G401.6 (cell line): ENCODE measurements around the gene RNASEL.
A peak's percentile ranks its signal among the peaks of the same experiment; 100 is the strongest.

Experiments used
- FAIRE-seq: peaks from 2 replicates; lab custom pipeline; 2012; peaks lifted over from hg19 to GRCh38; lab: Jason Lieb, UNC

Gene RNASEL

GRCh38 chr1:182600036-182600713, 11.1 kb upstream of the RNASEL start:
- no peak for FAIRE-seq

GRCh38 chr1:182599339-182599738, 10.3 kb upstream of the RNASEL start:
- no peak for FAIRE-seq

GRCh38 chr1:182598296-182598695, 9.2 kb upstream of the RNASEL start:
- FAIRE-seq, result no peak

- FAIRE-seq, result no peak
These were observed 7.9 kb upstream of the RNASEL start for GRCh38 chr1:182596934-182597333.

GRCh38 chr1:182595641-182596240, 6.7 kb upstream of the RNASEL start:
- FAIRE-seq, result peak; percentile 69

DNA sequence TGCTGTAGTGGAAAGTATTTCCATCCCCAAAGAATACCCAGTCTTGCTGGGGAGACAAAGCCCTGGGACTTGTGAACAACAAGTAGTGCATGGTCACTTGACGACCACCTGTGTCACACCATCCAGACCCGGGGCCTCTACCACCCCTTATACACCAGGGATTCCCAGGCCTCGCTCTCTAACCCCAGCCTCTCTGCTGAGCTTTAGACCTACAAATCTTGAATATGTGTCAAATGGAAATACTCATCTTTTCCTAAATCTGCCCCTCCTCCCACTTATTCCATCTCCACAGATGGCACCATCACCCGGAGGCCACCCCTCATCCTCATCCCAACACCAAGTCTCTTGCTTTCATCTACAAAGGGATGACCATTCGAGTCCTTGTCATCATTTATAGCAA, 875 bp upstream of the RNASEL start:
- no peak for FAIRE-seq

DNA sequence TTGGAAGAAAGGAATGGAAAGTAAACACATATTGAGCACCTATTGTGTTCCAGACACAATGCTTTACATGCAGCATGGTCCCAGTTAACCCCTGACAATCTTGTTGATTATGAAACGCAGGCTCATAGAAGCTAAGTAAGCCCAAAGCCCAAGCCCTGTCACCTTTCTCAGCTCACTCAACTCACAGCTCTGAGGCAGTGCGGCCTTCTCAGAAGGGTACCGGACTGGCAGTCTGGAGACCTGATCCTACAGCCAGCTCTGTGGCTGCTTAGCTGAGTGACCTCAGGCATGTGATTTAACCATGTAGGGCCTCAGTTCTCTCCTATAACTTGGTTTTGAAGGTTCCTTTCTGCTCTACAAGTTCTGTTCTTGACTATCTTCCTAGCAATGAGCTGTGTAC, 464 bp upstream of the RNASEL start:
- no peak for FAIRE-seq

DNA sequence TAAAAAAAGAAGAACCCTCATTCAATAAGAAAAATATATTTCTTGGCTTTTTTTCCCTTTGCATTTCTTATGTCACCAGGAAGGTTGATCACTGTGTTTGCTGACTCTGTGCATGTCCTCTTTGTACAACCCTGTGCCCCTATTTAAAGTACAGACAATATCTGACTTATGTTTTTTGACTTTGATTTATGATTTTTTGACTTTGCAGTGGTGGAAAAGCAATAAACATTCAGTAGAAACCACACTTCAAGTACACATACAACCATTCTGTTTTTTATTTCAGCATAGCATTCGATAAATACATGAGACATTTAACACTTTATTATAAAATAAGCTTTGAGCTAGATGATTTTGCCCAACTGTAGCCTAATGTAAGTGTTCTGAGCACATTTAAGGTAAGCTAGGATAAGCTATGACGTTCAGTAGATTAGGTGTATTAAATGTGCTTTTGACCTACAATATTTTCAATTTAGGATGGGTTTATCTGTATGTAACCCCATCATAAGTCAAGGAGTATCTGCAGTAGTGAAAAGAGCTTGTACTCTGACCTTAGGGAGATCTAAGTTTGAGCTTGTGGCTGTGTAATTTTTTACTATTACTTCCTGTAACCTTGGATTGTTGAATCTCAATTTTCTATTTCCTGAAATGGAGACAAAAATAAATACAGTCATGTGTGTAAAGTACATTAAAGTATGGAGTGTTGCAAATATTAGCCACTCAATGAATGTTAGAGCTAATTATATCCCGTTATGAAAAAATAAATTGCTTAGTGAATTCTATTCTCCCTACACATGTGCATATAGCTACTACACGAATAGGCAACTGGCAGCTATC, 1.2 kb downstream of the RNASEL start:
- FAIRE-seq, result no peak

DNA sequence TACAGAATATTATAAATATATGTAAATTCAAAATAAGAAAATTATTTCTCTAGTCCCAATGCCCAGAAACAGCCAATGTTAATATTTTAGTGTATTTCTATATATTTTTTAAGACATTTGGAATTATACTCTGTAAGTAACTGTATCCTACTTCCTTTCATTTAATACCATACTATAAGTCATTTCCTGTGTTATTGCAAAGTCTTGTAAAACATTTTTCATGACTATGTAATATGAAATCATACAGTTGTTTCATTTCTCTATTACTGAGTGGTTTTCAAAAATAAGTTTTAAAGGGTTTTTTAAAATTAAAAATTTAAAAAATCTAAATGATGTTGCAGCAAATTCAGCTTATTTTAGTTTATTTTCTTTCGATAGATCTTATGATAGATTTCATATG, 2.0 kb downstream of the RNASEL start:
- no peak for FAIRE-seq

- no peak for FAIRE-seq
These were observed 2.7 kb downstream of the RNASEL start for GRCh38 chr1:182586380-182586779.

DNA sequence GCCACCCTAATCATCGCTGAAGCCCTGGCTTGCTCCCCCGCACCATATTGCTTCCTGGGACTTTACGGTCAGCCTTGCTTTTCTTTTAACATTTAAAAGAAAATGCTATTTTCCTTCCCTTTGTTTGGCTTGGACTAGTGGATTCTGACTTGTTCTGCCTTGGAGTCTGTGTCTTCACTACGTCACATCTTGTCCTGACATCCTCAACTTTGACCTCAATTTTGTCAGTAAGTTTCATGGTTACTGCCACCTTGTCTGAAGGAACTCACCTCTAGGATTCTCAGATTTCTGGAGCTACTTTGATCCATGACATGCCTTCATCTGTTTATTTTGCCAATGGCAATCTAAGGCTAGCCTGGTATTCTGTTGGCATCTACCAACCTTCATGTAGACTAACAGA, 4.3 kb downstream of the RNASEL start:
- FAIRE-seq, result no peak

GRCh38 chr1:182580736-182581135, 8.3 kb downstream of the RNASEL start:
- no peak for FAIRE-seq

- no peak for FAIRE-seq
These were observed 13.4 kb downstream of the RNASEL start for GRCh38 chr1:182575540-182576149.

GRCh38 chr1:182574156-182574555, 14.9 kb downstream of the RNASEL start:
- no peak for FAIRE-seq

DNA sequence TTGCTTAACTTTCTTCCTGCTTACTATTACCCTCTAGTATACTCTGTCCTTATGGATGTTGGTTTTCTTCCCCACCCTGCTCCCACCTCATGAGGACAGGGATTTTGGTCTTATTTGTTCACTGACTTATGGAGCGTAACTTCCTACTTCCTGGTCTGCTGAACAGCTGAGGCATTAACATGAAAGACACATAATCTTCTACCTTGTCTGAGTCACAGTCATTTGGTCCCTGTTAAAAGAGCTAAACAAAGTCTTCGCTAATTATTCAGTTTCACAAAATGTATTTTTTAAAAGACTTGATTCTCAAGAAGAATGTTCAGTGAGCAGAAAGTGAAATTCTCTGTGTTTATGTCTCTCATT, 18.5 kb downstream of the RNASEL start:
- FAIRE-seq, result no peak

DNA sequence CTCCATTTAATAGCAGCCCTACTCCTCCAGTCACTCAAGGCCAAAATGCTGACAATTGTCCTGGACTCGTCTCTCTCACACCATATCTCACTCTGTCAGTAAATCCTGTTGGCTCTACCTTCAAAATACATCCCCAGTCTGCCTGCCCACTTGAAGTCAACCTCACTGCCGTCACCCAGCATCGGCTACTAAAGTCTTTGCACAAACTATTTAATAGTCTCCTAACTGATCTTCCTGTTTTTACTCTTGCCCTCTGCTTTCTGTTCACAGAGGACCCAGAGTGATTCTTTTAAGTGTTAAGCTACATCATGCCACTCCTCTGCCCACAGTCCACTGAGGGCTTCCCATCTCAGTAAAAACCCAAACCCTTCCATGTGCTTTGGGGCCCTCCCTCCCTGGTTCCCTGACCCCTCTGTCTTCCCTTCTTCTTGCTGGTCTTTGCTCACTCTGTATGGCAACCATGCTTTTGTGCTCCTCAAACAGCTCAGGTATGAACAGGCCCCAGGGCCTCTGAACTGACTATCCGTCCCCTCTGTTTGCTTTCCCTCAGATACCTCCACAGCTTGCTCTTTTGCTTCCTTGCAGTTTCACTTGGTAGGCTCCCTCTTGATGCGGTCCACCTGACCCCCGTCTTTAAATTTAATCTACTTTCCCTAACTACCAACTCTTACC, 19.0 kb downstream of the RNASEL start:
- no peak for FAIRE-seq

DNA sequence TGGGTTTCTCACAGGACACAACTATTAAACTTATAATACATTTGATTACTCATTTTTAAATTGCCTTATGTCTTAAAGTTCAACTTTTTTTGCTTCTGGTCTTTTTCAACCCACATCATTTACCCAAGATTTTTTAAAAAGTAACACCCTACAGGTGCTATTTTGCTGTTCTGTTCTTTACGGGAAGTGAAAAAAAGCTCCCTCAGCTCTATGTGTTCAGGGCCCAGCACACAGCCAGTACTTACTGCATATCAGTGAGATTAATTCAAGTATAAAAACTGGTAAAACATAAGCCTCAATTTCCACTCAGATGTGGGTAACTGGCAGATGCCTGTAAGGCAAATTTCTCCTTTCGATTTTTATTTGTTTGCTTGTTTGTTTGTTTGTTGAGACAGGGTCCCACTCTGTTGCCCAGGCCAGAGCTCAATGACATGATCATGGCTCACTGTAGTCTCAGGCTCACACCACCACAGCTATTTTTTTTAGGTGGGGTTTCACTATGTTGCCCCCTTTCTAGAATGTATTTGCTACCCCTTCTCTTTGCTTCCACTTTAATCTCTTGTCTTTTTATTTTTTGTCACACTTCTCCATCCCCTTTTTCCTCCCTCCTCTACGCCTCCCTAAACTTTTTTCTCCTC, 20.3 kb downstream of the RNASEL start:
- no peak for FAIRE-seq

GRCh38 chr1:182567629-182568028, 21.4 kb downstream of the RNASEL start:
- no peak for FAIRE-seq

DNA sequence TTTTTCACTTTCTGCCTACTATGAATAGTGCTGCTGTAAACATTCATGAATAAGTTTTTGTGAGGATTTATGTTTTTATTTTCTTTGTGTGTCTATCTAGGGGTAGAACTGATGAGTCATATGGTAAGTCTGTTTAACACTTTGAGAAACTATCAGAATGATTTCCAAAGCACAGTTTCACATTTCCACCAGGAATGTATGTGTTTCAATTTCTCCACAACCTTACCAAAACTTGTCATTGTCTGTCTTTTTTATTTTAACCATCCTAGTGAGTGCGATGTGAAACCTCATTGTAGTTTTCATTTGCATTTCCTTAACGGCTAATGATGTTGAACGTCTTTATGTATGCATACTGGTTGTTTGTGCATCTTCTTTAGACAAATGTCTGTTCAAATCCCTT, 23.5 kb downstream of the RNASEL start:
- FAIRE-seq, result no peak

DNA sequence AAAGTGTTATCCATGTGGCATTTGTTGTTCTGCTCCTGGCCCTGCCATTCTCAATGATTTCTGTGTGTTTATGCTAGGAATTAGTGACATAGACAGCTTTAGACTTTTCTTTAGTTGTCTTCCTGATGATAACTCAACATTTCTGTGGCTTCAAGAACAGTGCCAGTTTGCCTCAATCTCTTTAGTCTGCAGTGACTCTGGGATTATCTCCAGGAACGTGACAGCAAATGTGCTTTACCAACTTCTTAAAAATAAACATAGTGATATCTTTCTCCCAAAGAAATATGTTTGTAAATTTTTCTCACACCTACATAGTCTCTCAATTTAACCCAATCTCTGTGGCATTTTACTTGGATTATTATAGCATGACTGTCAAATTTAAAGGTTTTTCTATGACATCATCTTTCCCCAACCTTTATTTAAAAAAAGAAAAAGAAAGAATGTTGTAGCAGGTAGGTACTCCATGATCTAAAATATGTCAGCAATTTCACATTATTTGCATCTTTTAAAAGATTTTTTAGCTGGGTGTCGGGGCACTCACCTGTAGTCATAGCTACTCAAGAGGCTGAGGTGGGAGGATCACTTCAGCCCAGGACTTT, 24.6 kb downstream of the RNASEL start:
- FAIRE-seq, result no peak

DNA sequence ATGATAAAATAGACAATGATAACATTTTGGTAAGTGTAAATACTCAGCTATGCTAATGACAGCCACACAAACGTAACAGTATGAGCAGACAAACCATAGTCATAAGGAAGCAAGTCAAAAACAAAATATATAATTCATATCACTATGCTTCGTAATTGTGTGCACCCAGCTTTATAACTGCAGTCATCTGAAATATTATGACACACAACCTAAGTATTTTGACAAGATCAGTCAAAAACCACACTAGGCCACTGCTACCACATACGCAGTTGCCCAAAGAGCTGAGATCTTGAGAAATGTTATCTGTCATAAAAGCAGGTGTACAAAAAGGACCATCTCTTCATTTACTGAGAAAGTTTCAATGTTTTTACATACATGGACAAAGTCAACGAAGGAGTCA, 26.0 kb downstream of the RNASEL start:
- no peak for FAIRE-seq

GRCh38 chr1:182561456-182561855, 27.6 kb downstream of the RNASEL start:
- no peak for FAIRE-seq
